PFSK-1 (cell line): Measurements from ENCODE around the gene ACTN2.

Source experiments
- FOXP2 ChIP-seq: optimal IDR thresholded peaks from 2 replicates; pipeline ENCODE3; 2011; ENCODE audit warnings: borderline replicate concordance, control low read depth, inconsistent platforms; ENCODE audit not compliant: insufficient read depth; ENCODE audit errors: extremely low read length, extremely low read depth
- POLR2AphosphoS5 ChIP-seq: IDR thresholded peaks from 2 replicates; pipeline ENCODE4 v1.6.1; 2012; ENCODE audit warnings: low read depth, mild to moderate bottlenecking, control low read depth, low read length, moderate library complexity
- REST ChIP-seq, 2 experiments: IDR thresholded peaks; 2 replicates each; pipeline versions ENCODE4 v1.6.1 to v1.8.0; 2011 to 2012; ENCODE audit warnings: low read depth in 2 of 2, low read length in 2 of 2, control low read depth in 1 of 2, inconsistent platforms in 1 of 2, mild to moderate bottlenecking in 1 of 2, moderate library complexity in 1 of 2; ENCODE audit not compliant: insufficient read depth in 1 of 2
- SIN3A ChIP-seq: IDR thresholded peaks from 2 replicates; pipeline ENCODE4 v1.6.1; 2012; ENCODE audit warnings: mild to moderate bottlenecking, low read length, moderate library complexity, borderline replicate concordance; ENCODE audit not compliant: insufficient read depth
- TAF1 ChIP-seq: IDR thresholded peaks from 2 replicates; pipeline ENCODE4 v1.6.1; 2012; ENCODE audit warnings: low read length, control low read depth, borderline replicate concordance; ENCODE audit not compliant: insufficient read depth

Gene ACTN2

GRCh38 chr1:236733653-236734052 lies 47.4 kb downstream of the ACTN2 start:
- TF ChIP-seq SIN3A (no peak), REST (IDR thresholded peaks at IDR 0.05; ENCODE audit: insufficient read depth in 1 of 2, low read depth in 2 of 2, low read length in 2 of 2) (no peak), FOXP2 (no peak), TAF1 (no peak), POLR2AphosphoS5 (no peak)

GRCh38 chr1:236734141-236734765 lies 48.0 kb downstream of the ACTN2 start:
- no peak for TF ChIP-seq POLR2AphosphoS5
- no peak for TF ChIP-seq FOXP2
- no peak for TF ChIP-seq TAF1
- no peak for TF ChIP-seq REST (IDR thresholded peaks at IDR 0.05; ENCODE audit: insufficient read depth in 1 of 2, low read depth in 2 of 2, low read length in 2 of 2)
- TF ChIP-seq SIN3A = no peak

GRCh38 chr1:236736761-236737160 lies 50.5 kb downstream of the ACTN2 start:
- TF ChIP-seq TAF1 (no peak), SIN3A (no peak), FOXP2 (no peak), REST (IDR thresholded peaks at IDR 0.05; ENCODE audit: insufficient read depth in 1 of 2, low read depth in 2 of 2, low read length in 2 of 2) (no peak), POLR2AphosphoS5 (no peak)

- TF ChIP-seq FOXP2 = no peak
- no peak for TF ChIP-seq TAF1
- no peak for TF ChIP-seq POLR2AphosphoS5
- TF ChIP-seq SIN3A = no peak
- TF ChIP-seq REST (IDR thresholded peaks at IDR 0.05; ENCODE audit: insufficient read depth in 1 of 2, low read depth in 2 of 2, low read length in 2 of 2) = no peak
Measured at GRCh38 chr1:236741753-236742152, 55.5 kb downstream of the ACTN2 start.
